Naive thymus-derived CD4-positive, alpha-beta T cell (primary cell): Measurements from ENCODE around the gene ZP2. TPM values are rescaled to one million over a fixed set of nuclear protein-coding genes. Genes with fewer than 3 reads are reported as not detected.
A peak's percentile ranks its signal among the peaks of the same experiment; 100 is the strongest.
"Not testable (repeated sequence)": the region's sequence is repeated elsewhere in the genome, so short reads cannot be mapped to it uniquely, and the experiment has no call there.

Experiments used
- ATAC-seq: fragments of 150-1000 bp; cut with Tn5 transposase; 2 replicates; pipeline ENCODE4 v1.10.0; 2021; ENCODE audit warnings: mild to moderate bottlenecking, moderate library complexity
- CTCF ChIA-PET: fragments of 350-600 bp; sonication (Branson Sonifier 250); formaldehyde crosslinking; loops from one replicate; lab custom pipeline; 2021; ENCODE audit warnings: antibody characterized with exemption; lab: Charles Lee
- POLR2A ChIA-PET: fragments of 350-600 bp; sonication (Branson Sonifier 250); formaldehyde crosslinking; loops from one replicate; lab custom pipeline; 2021; ENCODE audit warnings: antibody characterized with exemption, inconsistent platforms; lab: Charles Lee
- DNase-seq, 9 donors: peaks; one replicate each; pipeline versions ENCODE4 v3.0.0 to v3.0.0-alpha.2; 2020 to 2022; ENCODE audit warnings: mixed read lengths in 1 of 9
- H3K27ac ChIP-seq: one replicate; pipeline ENCODE4 v1.7.0; 2013; ENCODE audit warnings: mild to moderate bottlenecking, low read depth, low read length, moderate library complexity
- H3K27me3 ChIP-seq, 2 donors: one replicate each; pipeline ENCODE4 v1.7.0; 2013; ENCODE audit warnings: low read length in 2 of 2, mild to moderate bottlenecking in 2 of 2, moderate library complexity in 2 of 2; ENCODE audit not compliant: control insufficient read depth in 2 of 2, insufficient read depth in 2 of 2
- H3K36me3 ChIP-seq, 3 experiments: 1 replicate in 2 of 3; 2 replicates in 1 of 3; pipeline ENCODE4 v1.7.0; 2013; ENCODE audit warnings: low read length in 3 of 3, mild to moderate bottlenecking in 3 of 3, moderate library complexity in 1 of 3; ENCODE audit not compliant: insufficient read depth in 3 of 3, control insufficient read depth in 2 of 3
- H3K4me1 ChIP-seq, 2 donors: one replicate each; pipeline ENCODE4 v1.7.0; 2013; ENCODE audit warnings: low read length in 2 of 2, mild to moderate bottlenecking in 2 of 2, moderate library complexity in 1 of 2; ENCODE audit not compliant: control insufficient read depth in 2 of 2, insufficient read depth in 2 of 2
- H3K4me3 ChIP-seq: 2 replicates; pipeline ENCODE4 v1.7.0; 2013; ENCODE audit warnings: mild to moderate bottlenecking, low read length
- H3K9me3 ChIP-seq, 3 experiments: 1 replicate in 2 of 3; 2 replicates in 1 of 3; pipeline ENCODE4 v1.7.0; 2013; ENCODE audit warnings: low read length in 3 of 3; ENCODE audit not compliant: control insufficient read depth in 2 of 3
- H3K27ac Mint-ChIP-seq, 9 donors: one replicate each; pipeline ENCODE4 v1.8.0; 2020 to 2022; ENCODE audit warnings: mixed read lengths in 9 of 9, mild to moderate bottlenecking in 8 of 9, moderate library complexity in 5 of 9, inconsistent platforms in 2 of 9
- H3K27me3 Mint-ChIP-seq, 5 donors: one replicate each; pipeline ENCODE4 v1.8.0; 2021 to 2022; ENCODE audit warnings: mixed read lengths in 5 of 5, mild to moderate bottlenecking in 1 of 5
- H3K36me3 Mint-ChIP-seq, 5 donors: one replicate each; pipeline ENCODE4 v1.8.0; 2020 to 2022; ENCODE audit warnings: mixed read lengths in 5 of 5, mild to moderate bottlenecking in 3 of 5, inconsistent platforms in 1 of 5
- H3K4me1 Mint-ChIP-seq, 7 donors: one replicate each; pipeline ENCODE4 v1.8.0; 2020 to 2022; ENCODE audit warnings: mixed read lengths in 7 of 7, mild to moderate bottlenecking in 3 of 7, inconsistent platforms in 1 of 7
- H3K4me3 Mint-ChIP-seq, 10 donors: one replicate each; pipeline ENCODE4 v1.8.0; 2020 to 2022; ENCODE audit warnings: mild to moderate bottlenecking in 10 of 10, mixed read lengths in 10 of 10, moderate library complexity in 6 of 10, inconsistent platforms in 2 of 10
- H3K9me3 Mint-ChIP-seq, 11 donors: one replicate each; pipeline ENCODE4 v1.8.0; 2020 to 2022; ENCODE audit warnings: mixed read lengths in 11 of 11, mild to moderate bottlenecking in 4 of 11, inconsistent platforms in 1 of 11, moderate library complexity in 1 of 11
- intact Hi-C, 2 donors: fragments of 100-400 bp; cut with micrococcal nuclease; formaldehyde crosslinking; loops; one replicate each; pipeline ENCODE4 v1.15.1; 2023
- polyA plus RNA-seq, 2 donors: library from polyadenylated mRNA; unstranded; fragments of 300-500 nt; fragmentation: Illumina TruSeq; gene quantifications; one replicate each; pipeline ENCODE4 v1.2.3, GENCODE V29; 2021
- total RNA-seq, 6 experiments: library from RNA in 5 of 6; stranded (reverse) in 5 of 6; gene quantifications; 1 replicate in 5 of 6; 2 replicates in 1 of 6; pipeline ENCODE4 v1.2.3 and lab custom pipeline; 2021 to 2026

ZP2 gene
- total and polyA plus RNA-seq, 7 experiments from 2014 or later = not detected

DNA sequence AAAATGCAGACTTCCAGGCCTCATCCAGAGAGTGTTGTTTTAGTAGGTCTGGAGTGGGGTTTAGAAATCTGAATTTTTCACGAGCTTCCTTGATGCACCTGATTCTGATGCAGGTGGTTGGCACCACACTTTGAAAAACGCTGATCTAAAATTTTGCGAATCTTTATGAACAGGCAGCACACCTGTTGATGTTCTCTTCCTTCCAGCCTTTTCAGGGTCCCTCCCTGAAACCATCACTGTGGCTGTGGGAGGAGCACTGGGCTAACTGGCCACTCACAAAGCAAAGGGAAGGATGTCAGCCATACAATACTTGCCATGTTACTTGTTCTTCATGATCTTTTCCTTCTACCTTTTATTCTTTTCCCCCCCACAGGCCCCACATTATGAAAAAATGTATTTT is 38.7 kb downstream of the ZP2 start:
- H3K9me3 ChIP-seq = no peaks in the 10 kb centered on the region
- no peaks in the 10 kb centered on the region for H3K27me3 ChIP-seq
- peaks cover 0 to 56% (median 6%) of the 10 kb centered on the region in 3 experiments for H3K36me3 ChIP-seq
- Mint-ChIP-seq H3K9me3 (peaks cover 0 to 1% (median 0%) of the 10 kb centered on the region in 11 donors), H3K4me3 (no peak overlapping the region), H3K4me1 (peaks cover 0 to 3% (median 0%) of the 10 kb centered on the region in 7 donors), H3K36me3 (peaks cover 16 to 48% (median 36%) of the 10 kb centered on the region in 5 donors), H3K27ac (no peak overlapping the region), H3K27me3 (no peaks in the 10 kb centered on the region)
- intact Hi-C loops = loop anchor here in 1 of 2 donors (10.0 kb wide), 1 partner anchor 318 kb away; no protein-coding TSS in a partner anchor
- CTCF ChIA-PET = no interaction called here
- ATAC-seq (no peak), DNase-seq (no peak)
- POLR2A ChIA-PET = interaction anchor here (0.6 kb wide), 1 partner anchor 380 kb away, joined by 3 read pairs; no protein-coding TSS in a partner anchor
- H3K4me3 ChIP-seq = no peak overlapping the region
- H3K27ac ChIP-seq = no peak overlapping the region
- H3K4me1 ChIP-seq = no peaks in the 10 kb centered on the region

- not testable (repeated sequence) for H3K27ac Mint-ChIP-seq, DNase-seq, H3K9me3 Mint-ChIP-seq, H3K4me1 Mint-ChIP-seq, H3K4me1 ChIP-seq, H3K27me3 Mint-ChIP-seq, H3K27me3 ChIP-seq, H3K4me3 Mint-ChIP-seq, H3K9me3 ChIP-seq, H3K4me3 ChIP-seq, ATAC-seq, H3K27ac ChIP-seq
- POLR2A ChIA-PET = interaction anchor here (3.5 kb wide), 1 partner anchor 11 kb away, joined by 13 read pairs; the partner anchor contains the start of gene LDAF1
- intact Hi-C loops = loop anchor here in 1 of 2 donors (10.0 kb wide), 1 partner anchor 315 kb away; no protein-coding TSS in a partner anchor
- H3K36me3 Mint-ChIP-seq = peaks cover 12 to 39% (median 28%) of the 10 kb centered on the region in 5 donors
- H3K36me3 ChIP-seq = peaks cover 0 to 52% (median 11%) of the 10 kb centered on the region in 3 experiments
- CTCF ChIA-PET = interaction anchor here (0.6 kb wide), 1 partner anchor 158 kb away, joined by 5 read pairs; no protein-coding TSS in a partner anchor
Observed at GRCh38 chr16:21170116-21170515, 41.3 kb downstream of the ZP2 start.

DNA sequence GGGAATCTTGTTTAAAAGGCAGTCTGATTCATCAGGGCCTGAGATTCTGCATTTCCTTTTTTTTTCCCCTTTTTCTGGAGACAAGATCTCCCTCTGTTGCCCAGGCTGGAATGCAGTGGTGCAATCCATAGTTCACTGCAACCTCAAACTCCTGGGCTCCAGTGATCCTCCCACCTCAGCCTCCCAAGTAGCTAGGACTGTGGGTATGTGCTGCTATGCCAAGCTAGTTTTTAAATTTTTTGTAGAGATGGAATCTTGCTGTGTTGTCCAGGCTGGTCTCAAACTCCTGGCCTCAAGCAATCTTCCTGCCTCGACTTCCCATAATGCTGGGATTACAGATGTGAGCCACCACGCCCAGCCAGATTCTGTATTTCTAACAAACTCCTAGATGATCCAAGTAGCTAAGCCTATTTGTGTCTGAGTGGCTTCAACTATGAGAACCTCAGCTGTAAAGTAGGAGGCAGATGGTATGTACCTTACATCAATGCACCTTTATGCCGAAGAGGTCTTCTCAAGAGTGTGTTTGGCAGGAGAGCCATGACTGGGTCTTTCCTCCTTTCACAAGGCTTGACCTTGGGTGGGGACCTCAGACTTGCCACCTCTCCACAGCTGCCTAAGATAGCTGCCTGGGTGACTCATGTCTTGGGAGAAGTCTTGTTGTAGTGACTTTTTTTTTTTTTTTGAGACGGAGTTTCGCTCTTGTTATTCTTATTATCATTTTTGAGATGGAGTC is 42.0 kb downstream of the ZP2 start:
- Mint-ChIP-seq H3K27me3 (no peaks in the 10 kb centered on the region), H3K27ac (peak overlapping the region in 1 of 9 donors; percentile 60), H3K36me3 (peaks cover 11 to 37% (median 21%) of the 10 kb centered on the region in 5 donors), H3K4me1 (peaks cover 0 to 7% (median 0%) of the 10 kb centered on the region in 7 donors), H3K9me3 (peaks cover 0 to 1% (median 0%) of the 10 kb centered on the region in 11 donors), H3K4me3 (no peak overlapping the region)
- H3K27ac ChIP-seq = no peak overlapping the region
- no peaks in the 10 kb centered on the region for H3K4me1 ChIP-seq
- H3K36me3 ChIP-seq = peaks cover 0 to 52% (median 11%) of the 10 kb centered on the region in 3 experiments
- CTCF ChIA-PET = interaction anchor here (0.6 to 0.7 kb wide), 4 partner anchors 10 to 908 kb away, joined by 3 to 5 read pairs (median 3); no protein-coding TSS in a partner anchor
- POLR2A ChIA-PET = interaction anchor here (0.7 to 3.5 kb wide), 3 partner anchors 11 to 991 kb away, joined by 3 to 13 read pairs (median 4); partner anchors contain the start of gene LDAF1
- no peaks in the 10 kb centered on the region for H3K9me3 ChIP-seq
- no peaks in the 10 kb centered on the region for H3K27me3 ChIP-seq
- DNase-seq = no peak
- intact Hi-C loops = no loop called here
- no peak overlapping the region for H3K4me3 ChIP-seq
- no peak for ATAC-seq

DNA sequence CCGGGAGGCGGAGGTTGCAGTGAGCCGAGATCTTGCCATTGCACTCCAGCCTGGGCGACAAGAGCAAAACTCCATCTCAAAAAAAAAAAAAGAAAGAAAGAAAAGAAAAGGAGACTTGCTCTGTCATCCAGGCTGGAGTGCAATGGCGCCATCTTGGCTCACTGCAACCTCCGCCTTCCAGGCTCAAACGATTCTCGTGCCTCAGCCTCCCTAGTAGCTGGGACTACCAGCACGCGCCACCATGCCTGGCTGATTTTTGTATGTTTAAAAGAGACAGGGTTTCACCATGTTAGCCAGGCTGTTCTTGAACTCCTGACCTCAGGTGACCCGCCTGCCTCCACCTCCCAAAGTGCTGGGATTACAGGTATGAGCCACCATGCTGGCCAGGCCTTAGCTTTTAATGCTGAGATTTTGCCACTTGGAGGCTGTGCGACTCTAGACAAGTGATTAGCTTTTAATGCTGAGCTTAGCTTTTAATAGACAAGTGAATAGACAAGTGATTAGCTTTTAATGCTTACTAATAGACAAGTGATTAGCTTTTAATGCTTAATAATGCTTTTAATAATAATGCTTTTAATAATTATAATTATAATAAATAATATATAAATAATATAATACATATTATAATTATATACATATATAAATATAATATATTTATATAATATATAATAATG is 43.3 kb downstream of the ZP2 start:
- Histone ChIP-seq H3K36me3 (peaks cover 0 to 53% (median 11%) of the 10 kb centered on the region in 3 experiments), H3K27ac (no peak overlapping the region), H3K4me1 (no peaks in the 10 kb centered on the region), H3K4me3 (no peak overlapping the region), H3K27me3 (no peaks in the 10 kb centered on the region), H3K9me3 (no peaks in the 10 kb centered on the region)
- H3K9me3 Mint-ChIP-seq = peaks cover 0 to 1% (median 0%) of the 10 kb centered on the region in 11 donors
- H3K4me3 Mint-ChIP-seq = no peak overlapping the region
- intact Hi-C loops = no loop called here
- no peak for ATAC-seq
- peaks cover 10 to 33% (median 18%) of the 10 kb centered on the region in 5 donors for H3K36me3 Mint-ChIP-seq
- no peaks in the 10 kb centered on the region for H3K27me3 Mint-ChIP-seq
- peak overlapping the region in 2 of 9 donors; percentile 9 to 18 for H3K27ac Mint-ChIP-seq
- peaks cover 0 to 11% (median under 1%) of the 10 kb centered on the region in 7 donors for H3K4me1 Mint-ChIP-seq
- CTCF ChIA-PET = no interaction called here
- peak in 1 of 9 donors; percentile 14 for DNase-seq
- POLR2A ChIA-PET = interaction anchor here (3.5 kb wide), 1 partner anchor 9 kb away, joined by 13 read pairs; the partner anchor contains the start of gene LDAF1

GRCh38 chr16:21167360-21167759 is 44.0 kb downstream of the ZP2 start:
- H3K4me1 Mint-ChIP-seq = peaks cover 0 to 15% (median 2%) of the 10 kb centered on the region in 7 donors
- intact Hi-C loops = no loop called here
- Histone ChIP-seq H3K9me3 (no peaks in the 10 kb centered on the region), H3K36me3 (peaks cover 0 to 46% (median 11%) of the 10 kb centered on the region in 3 experiments), H3K27ac (no peak overlapping the region), H3K4me3 (no peak overlapping the region), H3K4me1 (no peaks in the 10 kb centered on the region), H3K27me3 (no peaks in the 10 kb centered on the region)
- no peak overlapping the region for H3K4me3 Mint-ChIP-seq
- POLR2A ChIA-PET = interaction anchor here (3.5 kb wide), 1 partner anchor 9 kb away, joined by 13 read pairs; the partner anchor contains the start of gene LDAF1
- H3K27ac Mint-ChIP-seq = peak overlapping the region in 2 of 9 donors; percentile 1 to 44
- DNase-seq (no peak), ATAC-seq (no peak)
- no peaks in the 10 kb centered on the region for H3K27me3 Mint-ChIP-seq
- CTCF ChIA-PET = no interaction called here
- peaks cover 6 to 31% (median 11%) of the 10 kb centered on the region in 5 donors for H3K36me3 Mint-ChIP-seq
- H3K9me3 Mint-ChIP-seq = peaks cover 0 to 1% (median 0%) of the 10 kb centered on the region in 11 donors

GRCh38 chr16:21166561-21166961 is 44.8 kb downstream of the ZP2 start:
- no peak overlapping the region for H3K4me3 Mint-ChIP-seq
- Histone ChIP-seq H3K27me3 (no peaks in the 10 kb centered on the region), H3K4me3 (no peak overlapping the region), H3K27ac (no peak overlapping the region), H3K9me3 (no peaks in the 10 kb centered on the region), H3K4me1 (no peaks in the 10 kb centered on the region), H3K36me3 (peaks cover 0 to 38% (median 11%) of the 10 kb centered on the region in 3 experiments)
- ChIA-PET CTCF (no interaction called here), POLR2A (interaction anchor here (3.5 kb wide), 1 partner anchor 8 kb away, joined by 13 read pairs; the partner anchor contains the start of gene LDAF1)
- no peak overlapping the region for H3K27ac Mint-ChIP-seq
- peaks cover 0 to 1% (median 0%) of the 10 kb centered on the region in 11 donors for H3K9me3 Mint-ChIP-seq
- ATAC-seq (no peak), DNase-seq (no peak)
- intact Hi-C loops = no loop called here
- H3K27me3 Mint-ChIP-seq = no peaks in the 10 kb centered on the region
- H3K4me1 Mint-ChIP-seq = peaks cover under 1 to 20% (median 4%) of the 10 kb centered on the region in 7 donors
- H3K36me3 Mint-ChIP-seq = peaks cover 6 to 33% (median 11%) of the 10 kb centered on the region in 5 donors
